HG03045 (cell line): ENCODE results near the gene SSTR5.
"Not testable (repeated sequence)": the region's sequence is repeated elsewhere in the genome, so short reads cannot be mapped to it uniquely, and the experiment has no call there.

Experiments used
- ATAC-seq: cut with Tn5 transposase; IDR thresholded peaks from one replicate; pipeline ENCODE4 v1.9.1; 2021; ENCODE audit warnings: mild to moderate bottlenecking, moderate library complexity; ENCODE audit not compliant: unreplicated experiment

SSTR5 gene

DNA sequence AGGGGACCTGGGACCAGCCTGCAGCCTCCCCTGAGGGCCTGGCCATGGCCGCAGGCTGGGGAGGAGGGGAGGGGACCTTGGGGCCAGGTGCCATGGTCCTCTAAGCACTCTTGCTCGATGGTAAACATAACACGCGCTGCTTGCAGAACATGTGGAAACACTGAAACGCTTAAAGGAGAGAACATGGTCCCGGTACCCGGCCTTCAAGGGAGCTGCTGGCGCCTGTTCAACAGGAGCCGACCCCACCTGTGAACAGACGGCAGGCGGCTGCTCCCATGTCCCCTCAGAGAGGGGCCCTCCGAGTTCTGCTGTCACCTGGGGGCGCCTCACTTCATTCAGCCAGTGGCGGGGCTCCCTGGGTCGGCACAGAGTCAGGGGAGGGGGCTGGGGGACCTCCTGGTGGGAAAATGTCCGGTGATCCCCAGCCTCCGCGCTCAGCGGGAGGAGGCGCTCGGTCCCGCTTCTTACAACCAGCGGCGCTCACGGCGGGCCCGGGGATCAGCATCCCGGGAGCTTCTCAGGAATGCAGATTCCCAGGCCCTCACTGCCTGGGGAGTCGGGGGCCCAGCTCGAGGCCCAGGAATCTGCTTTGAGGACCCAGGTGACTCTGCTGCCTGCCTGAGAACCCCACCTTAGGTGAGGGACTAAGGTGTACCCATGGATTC, 854 bp upstream of the SSTR5 start:
- ATAC-seq: no peak

GRCh38 chr16:1073262-1073558, 663 bp downstream of the SSTR5 start:
- no peak for ATAC-seq

- ATAC-seq: no peak
Measured at GRCh38 chr16:1073566-1074378, 1.2 kb downstream of the SSTR5 start.

DNA sequence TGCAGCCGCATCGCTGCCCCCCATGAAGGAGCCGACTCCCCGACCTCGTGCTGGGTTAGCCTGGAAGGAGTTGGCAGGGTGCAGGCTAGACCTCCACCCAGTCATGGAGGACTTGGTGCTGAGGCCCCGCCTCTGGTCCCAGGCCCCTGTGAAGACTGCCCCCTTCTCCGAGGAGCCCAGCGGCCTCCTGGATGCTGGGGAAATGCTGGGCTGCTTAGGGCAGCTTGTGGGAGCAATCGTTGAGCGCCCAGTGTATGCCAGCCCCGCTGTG, 1.8 kb downstream of the SSTR5 start:
- ATAC-seq: no peak

DNA sequence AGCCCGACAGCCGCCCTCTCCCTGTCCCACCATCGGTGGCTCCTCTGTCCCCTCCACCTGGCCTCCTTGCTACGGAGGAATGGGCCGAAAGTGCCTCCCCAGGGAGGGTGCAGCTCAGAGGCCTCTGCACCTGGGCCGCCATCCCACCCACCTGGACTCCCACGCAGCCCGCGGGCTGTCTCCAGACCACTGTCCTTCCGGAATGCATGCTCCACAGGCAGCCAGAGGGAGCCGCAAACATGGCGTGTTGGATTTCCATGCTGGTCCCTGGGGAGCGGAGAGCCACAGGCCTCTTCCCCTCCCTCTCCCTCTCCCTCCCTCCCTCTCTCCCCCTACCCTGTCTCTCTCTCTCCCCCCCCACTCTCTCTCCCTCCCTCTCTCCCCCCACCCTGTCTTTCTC, 3.0 kb downstream of the SSTR5 start:
- no peak for ATAC-seq

DNA sequence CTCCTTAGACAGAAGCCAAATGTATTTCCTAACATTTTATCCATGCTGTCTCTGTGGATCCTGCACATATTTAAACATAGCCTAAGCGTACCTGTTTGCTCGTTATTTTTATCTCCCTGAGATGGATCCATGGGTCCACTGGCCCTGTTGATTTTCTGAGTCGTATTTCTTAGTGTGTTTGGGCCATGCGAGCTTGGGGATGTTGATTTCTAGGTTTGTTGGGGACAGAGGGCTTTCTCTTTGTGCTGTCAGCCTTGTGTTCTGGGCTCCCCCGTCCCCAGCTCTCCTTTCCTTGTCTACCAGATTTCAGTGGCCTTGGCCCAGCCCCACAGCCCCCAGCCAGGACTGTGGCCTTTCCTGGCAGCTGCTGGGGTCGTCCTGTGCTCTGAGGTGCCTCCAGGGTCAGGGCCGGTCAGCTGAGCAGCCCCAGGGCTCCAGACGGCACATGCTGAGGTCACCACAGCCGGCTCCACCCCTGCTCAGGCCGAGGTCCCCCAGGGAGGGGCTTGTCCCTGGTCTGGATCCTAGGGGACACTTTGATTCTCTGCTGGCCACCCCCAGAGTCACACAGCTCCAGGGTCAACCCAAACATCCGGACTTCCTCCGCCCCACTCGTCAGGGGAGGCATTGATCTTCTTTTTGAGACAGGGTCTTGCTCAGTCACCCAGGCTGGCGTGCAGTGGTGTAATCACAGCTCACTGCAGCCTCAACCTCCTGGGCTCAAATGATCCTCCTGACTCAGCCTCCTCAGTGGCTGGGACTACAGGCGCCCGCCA, 4.4 kb downstream of the SSTR5 start:
- no peak for ATAC-seq

- ATAC-seq: no peak
Measured at GRCh38 chr16:1077877-1078578, 5.5 kb downstream of the SSTR5 start.

GRCh38 chr16:1078579-1079021, 6.1 kb downstream of the SSTR5 start:
- ATAC-seq: no peak

- ATAC-seq: no peak
Measured at GRCh38 chr16:1079341-1079740, 6.8 kb downstream of the SSTR5 start.

DNA sequence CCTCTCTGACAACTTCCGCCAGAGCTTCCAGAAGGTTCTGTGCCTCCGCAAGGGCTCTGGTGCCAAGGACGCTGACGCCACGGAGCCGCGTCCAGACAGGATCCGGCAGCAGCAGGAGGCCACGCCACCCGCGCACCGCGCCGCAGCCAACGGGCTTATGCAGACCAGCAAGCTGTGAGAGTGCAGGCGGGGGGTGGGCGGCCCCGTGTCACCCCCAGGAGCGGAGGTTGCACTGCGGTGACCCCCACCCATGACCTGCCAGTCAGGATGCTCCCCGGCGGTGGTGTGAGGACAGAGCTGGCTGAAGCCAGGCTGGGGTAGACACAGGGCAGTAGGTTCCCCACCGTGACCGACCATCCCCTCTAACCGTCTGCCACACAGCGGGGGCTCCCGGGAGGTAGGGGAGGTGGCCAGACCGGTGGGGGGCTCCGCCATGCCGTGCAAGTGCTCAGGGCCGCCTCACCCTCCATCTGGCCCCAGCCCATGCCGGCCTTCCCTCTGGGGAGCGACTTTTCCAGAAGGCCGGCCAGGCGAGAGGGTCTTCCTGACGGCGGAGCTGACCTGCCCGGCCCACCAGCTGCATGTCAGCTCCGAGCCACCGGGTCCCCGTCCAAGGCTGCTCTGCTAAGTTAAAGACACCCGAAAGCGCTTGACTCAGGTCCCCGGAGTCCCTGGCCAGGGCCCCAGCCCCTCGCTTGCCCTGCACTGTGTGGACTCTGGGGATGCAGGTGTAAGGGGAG, 7.4 kb downstream of the SSTR5 start:
- no peak for ATAC-seq

GRCh38 chr16:1080801-1081733, 8.5 kb downstream of the SSTR5 start:
- ATAC-seq: no peak

DNA sequence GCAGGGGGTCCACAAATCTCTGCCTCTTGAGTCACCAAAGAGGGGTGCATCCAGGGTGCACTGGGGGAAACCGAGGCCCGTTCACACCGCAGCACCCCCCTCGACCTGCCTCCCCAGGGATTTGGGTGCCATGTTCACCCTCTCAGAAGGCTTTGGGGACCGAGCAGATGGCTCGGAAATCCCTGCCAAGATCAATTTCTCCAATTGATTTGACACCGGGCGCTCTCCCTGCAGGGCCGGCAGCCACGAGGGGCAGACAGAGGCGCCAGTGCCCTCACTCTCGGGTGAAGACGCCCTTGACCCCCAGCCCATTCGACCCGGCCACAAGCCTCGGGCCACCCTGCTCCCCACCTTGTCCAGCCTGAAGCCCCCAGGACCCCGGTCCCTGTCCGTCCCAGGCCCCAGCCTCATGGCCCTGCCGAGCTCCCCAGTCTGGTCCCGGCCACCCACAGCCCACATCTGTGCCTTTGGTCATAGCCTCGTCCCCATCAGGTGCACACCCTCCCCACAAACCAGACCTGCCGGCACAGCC, 9.3 kb downstream of the SSTR5 start:
- no peak for ATAC-seq

- ATAC-seq: no peak
Measured at GRCh38 chr16:1082266-1082951, 9.9 kb downstream of the SSTR5 start.

GRCh38 chr16:1082952-1083675, 10.6 kb downstream of the SSTR5 start:
- ATAC-seq: no peak

DNA sequence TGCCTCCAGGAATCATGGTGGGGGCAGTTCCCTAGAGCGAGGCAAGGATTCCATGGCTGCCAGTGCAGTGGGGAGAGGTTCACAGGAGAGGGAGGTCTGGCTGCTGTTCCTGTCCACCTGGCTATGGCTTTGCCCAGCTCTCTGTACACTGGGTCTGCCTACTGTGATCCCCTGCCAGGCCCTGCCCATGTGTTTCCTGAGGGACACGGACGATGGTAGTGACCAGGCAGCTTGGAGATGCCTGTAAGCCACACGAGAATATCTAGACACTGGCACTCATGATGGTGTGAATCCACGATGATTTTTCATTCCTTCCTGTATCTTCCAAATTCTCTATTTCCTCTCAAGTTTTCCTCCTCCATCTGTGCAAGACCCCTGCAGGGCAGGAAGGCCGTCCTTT, 12.4 kb downstream of the SSTR5 start:
- ATAC-seq: no peak

DNA sequence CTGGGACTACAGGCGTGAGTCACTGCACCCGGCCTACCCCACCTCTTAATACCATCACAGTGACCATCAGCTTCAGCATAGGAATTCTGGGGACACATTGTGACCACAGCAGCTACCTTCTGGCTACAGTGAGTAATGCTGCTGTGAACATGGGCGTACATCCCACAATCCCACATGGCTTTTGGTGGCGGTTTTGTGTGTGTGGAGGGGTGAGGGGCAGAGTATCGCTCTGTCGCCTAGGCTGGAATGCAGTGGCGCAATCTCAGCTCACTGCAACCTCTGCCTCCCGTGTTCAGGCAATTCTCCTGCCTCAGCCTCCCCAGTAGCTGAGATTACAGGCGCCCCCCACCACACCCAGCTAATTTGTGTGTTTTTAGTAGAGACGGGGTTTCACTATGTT, 13.9 kb downstream of the SSTR5 start:
- ATAC-seq: not testable (repeated sequence)

DNA sequence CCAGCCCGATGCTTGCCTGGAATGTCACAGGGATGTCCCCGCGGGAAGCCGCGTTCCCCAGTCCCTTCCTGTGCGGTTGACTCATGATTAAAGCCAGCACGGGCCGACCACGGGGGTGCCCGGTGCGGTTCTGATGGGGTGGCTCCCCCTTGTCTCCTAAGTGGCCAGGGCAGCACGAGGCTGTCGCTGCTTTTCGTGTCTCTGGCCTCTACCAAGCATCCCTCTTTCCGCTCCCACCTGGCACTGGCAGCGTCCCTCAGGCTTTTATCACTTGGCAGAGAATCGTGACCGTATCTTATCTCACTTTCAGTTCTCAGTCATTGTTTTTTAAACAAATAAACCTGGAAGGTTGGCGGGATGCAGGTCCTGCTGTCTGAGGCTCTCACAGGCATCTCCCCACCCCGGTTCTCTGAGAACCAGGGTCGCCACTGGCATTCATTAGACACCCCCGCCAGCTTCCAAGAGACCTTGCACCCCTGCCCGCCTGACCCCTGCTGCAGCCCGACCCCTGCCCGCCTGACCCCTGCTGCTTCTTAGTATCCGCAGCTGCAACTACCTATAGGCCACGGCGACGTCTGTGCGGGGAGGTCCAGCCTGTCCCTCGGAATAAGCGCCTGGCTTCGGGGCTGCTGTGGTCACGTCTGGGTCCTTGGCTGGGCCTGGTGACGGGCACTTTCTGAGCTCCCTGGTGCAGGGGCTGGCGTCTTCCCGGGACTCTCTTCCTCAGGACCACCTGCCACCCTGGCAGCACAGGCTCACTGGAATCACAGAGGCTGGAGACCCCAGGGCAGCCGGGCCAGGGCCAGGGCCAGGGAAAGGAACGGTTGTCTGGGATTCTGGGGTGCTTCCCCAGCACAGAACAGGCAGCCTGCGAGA, 16.0 kb downstream of the SSTR5 start:
- no peak for ATAC-seq
